GM12878 (cell line): ENCODE results near the gene HTR1D. TPM values are rescaled to one million over a fixed set of nuclear protein-coding genes. Genes with fewer than 3 reads are reported as not detected.

ENCODE experiments used
- ATAC-seq: fragments of 200-7000 bp; cut with Tn5 transposase; 3 replicates; pipeline ENCODE4 v1.9.1; 2020; ENCODE audit warnings: mild to moderate bottlenecking, moderate library complexity
- BruUV-seq: library from RNA; stranded (reverse); fragments of 400-500 nt; replicated peaks from 2 replicates; lab custom pipeline; 2021; lab: Mats Ljungman, UMichigan
- CTCF ChIA-PET: fragments of 300-600 bp; sonication (Branson Sonifier 250); formaldehyde crosslinking; extraction: SDS; loops from one replicate; lab custom pipeline; 2021; ENCODE audit warnings: inconsistent platforms; lab: Yijun Ruan, JAX
- POLR2A ChIA-PET: fragments of 350-600 bp; formaldehyde crosslinking; extraction: SDS; loops from one replicate; lab custom pipeline; 2021; ENCODE audit warnings: inconsistent platforms; lab: Charles Lee
- RAD21 ChIA-PET: fragments of 300-600 bp; sonication (Branson Sonifier 250); formaldehyde crosslinking; loops from one replicate; lab custom pipeline; 2023; ENCODE audit warnings: antibody characterized with exemption; ENCODE audit not compliant: unreplicated experiment; lab: Charles Lee
- SMC1A ChIA-PET: fragments of 300-600 bp; sonication (Branson Sonifier 250); formaldehyde crosslinking; loops from one replicate; lab custom pipeline; 2023; ENCODE audit not compliant: unreplicated experiment, uncharacterized antibody; lab: Charles Lee
- DNase-seq: peaks from one replicate; pipeline ENCODE4 v3.0.0-alpha.2; 2011; ENCODE audit warnings: low read depth, low spot score
- FAIRE-seq: peaks from 3 replicates; lab custom pipeline; 2011; peaks lifted over from hg19 to GRCh38; lab: Jason Lieb, UNC
- H2AFZ ChIP-seq: 2 replicates; pipeline ENCODE4 v1.6.0; 2011; ENCODE audit warnings: low read depth, low read length, control low read depth; ENCODE audit not compliant: control insufficient read depth
- H3K27ac ChIP-seq: 2 replicates; pipeline ENCODE4 v1.5.1; 2011; ENCODE audit warnings: control low read depth; ENCODE audit not compliant: control insufficient read depth, insufficient read depth
- H3K27me3 ChIP-seq, 2 experiments: replicated peaks in 1 of 2; 2 replicates each; pipeline versions ENCODE4 v1.6.0 to v1.6.1; 2011; ENCODE audit warnings: low read length in 1 of 2; ENCODE audit not compliant: control insufficient read depth in 2 of 2, insufficient read depth in 2 of 2
- H3K36me3 ChIP-seq, 2 experiments: 2 replicates each; pipeline ENCODE4 v1.5.1; 2011; ENCODE audit warnings: low read length in 1 of 2; ENCODE audit not compliant: control insufficient read depth in 2 of 2, insufficient read depth in 2 of 2
- H3K4me1 ChIP-seq: 2 replicates; pipeline ENCODE4 v1.6.1; 2011; ENCODE audit warnings: mild to moderate bottlenecking, low read length, moderate library complexity, mixed read lengths; ENCODE audit not compliant: control insufficient read depth, insufficient read depth
- H3K4me2 ChIP-seq: 2 replicates; pipeline ENCODE4 v1.6.0; 2011; ENCODE audit warnings: control low read depth; ENCODE audit not compliant: control insufficient read depth, insufficient read depth
- H3K4me3 ChIP-seq: fragments of 200-600 bp; sonication (generic); 2 replicates; pipeline ENCODE4 v1.5.1; 2016
- H3K79me2 ChIP-seq: 2 replicates; pipeline ENCODE4 v1.6.0; 2011; ENCODE audit warnings: low read length; ENCODE audit not compliant: control insufficient read depth, insufficient read depth
- H3K9ac ChIP-seq: 2 replicates; pipeline ENCODE4 v1.8.0; 2011; ENCODE audit warnings: low read length, control low read depth, mixed read lengths; ENCODE audit not compliant: control insufficient read depth, insufficient read depth
- H3K9me3 ChIP-seq: replicated peaks from 3 replicates; pipeline ENCODE4 v1.5.1; 2011; ENCODE audit warnings: mild to moderate bottlenecking, low read length; ENCODE audit not compliant: control insufficient read depth, insufficient read depth
- H4K20me1 ChIP-seq: 2 replicates; pipeline ENCODE4 v1.6.0; 2011; ENCODE audit not compliant: control insufficient read depth, insufficient read depth
- BCL11A ChIP-seq: IDR thresholded peaks from 2 replicates; pipeline ENCODE4 v1.6.1; 2011; ENCODE audit warnings: low read depth, low read length
- CREB1 ChIP-seq: IDR thresholded peaks from 2 replicates; pipeline ENCODE4 v1.6.1; 2012; ENCODE audit warnings: low read depth, mild to moderate bottlenecking, inconsistent platforms
- ELK1 ChIP-seq: IDR thresholded peaks from 2 replicates; pipeline ENCODE4 v1.6.1; 2012; ENCODE audit warnings: low read depth, low read length, improper control_type of control experiment
- HSF1 ChIP-seq: fragments of 150-350 bp; IDR thresholded peaks from 2 replicates; pipeline ENCODE4 v1.6.1; 2014; ENCODE audit warnings: mild to moderate bottlenecking, low read depth, low read length
- NFXL1 ChIP-seq: fragments of 450-650 bp; IDR thresholded peaks from 2 replicates; pipeline ENCODE4 v1.6.1; 2017; ENCODE audit warnings: antibody characterized with exemption, mild to moderate bottlenecking, borderline replicate concordance
- NFYA ChIP-seq: IDR thresholded peaks from 2 replicates; pipeline ENCODE4 v1.6.1; 2011; ENCODE audit warnings: low read depth, mild to moderate bottlenecking, low read length, improper control_type of control experiment, borderline replicate concordance
- NR2F1 ChIP-seq: fragments of 450-650 bp; conservative IDR thresholded peaks from 2 replicates; pipeline ENCODE4 v1.6.1; 2017; ENCODE audit warnings: mild to moderate bottlenecking
- PKNOX1 ChIP-seq: fragments of 450-650 bp; IDR thresholded peaks from 2 replicates; pipeline ENCODE4 v1.6.1; 2016; ENCODE audit warnings: mild to moderate bottlenecking
- RELB ChIP-seq: fragments of 450-650 bp; IDR thresholded peaks from 2 replicates; pipeline ENCODE4 v1.6.1; 2017; ENCODE audit warnings: low read depth, mild to moderate bottlenecking, moderate library complexity
- SMAD5 ChIP-seq: IDR thresholded peaks from 2 replicates; pipeline ENCODE4 v1.6.1; 2016; ENCODE audit warnings: antibody characterized with exemption, low read depth
- SREBF2 ChIP-seq: IDR thresholded peaks from 2 replicates; pipeline ENCODE4 v1.6.1; 2012; ENCODE audit warnings: mild to moderate bottlenecking, low read length
- TARDBP ChIP-seq: IDR thresholded peaks from 2 replicates; pipeline ENCODE4 v1.6.1; 2016; ENCODE audit warnings: borderline replicate concordance
- ZNF622 ChIP-seq: fragments of 450-650 bp; IDR thresholded peaks from 2 replicates; pipeline ENCODE4 v1.6.1; 2017; ENCODE audit warnings: mild to moderate bottlenecking, inconsistent platforms
- WGBS: methylation state at CpG from one replicate; pipeline ENCODE4 v1.1.6; 2016; ENCODE audit warnings: low lambda C conversion rate; ENCODE audit not compliant: insufficient replicate concordance, insufficient coverage; ENCODE audit errors: missing lambda C conversion rate; 5-methylcytosine and 5-hydroxymethylcytosine counted together
- in situ Hi-C: fragments of 300-500 bp; cut with MboI; formaldehyde crosslinking; loops from 9 replicates; pipeline ENCODE4 v1.14.3; 2018; ENCODE audit warnings: mixed read lengths
- intact Hi-C: fragments of 100-400 bp; cut with micrococcal nuclease; formaldehyde crosslinking; loops from one replicate; pipeline ENCODE4 v1.14.2; 2022; ENCODE audit not compliant: unreplicated experiment
- polyA plus RNA-seq, 11 experiments: library from polyadenylated mRNA; depleted of rRNA in 4 of 11; unstranded in 6 of 11; stranded (reverse) in 5 of 11; fragments of >200 nt; fragmentation: Nextera tagmentation in 4 of 11; fragmentation: Illumina TruSeq in 1 of 11; extraction: Ambion mirVana in 4 of 11; extraction: Trizol in 1 of 11; gene quantifications; 1 replicate in 1 of 11; 2 replicates in 10 of 11; pipeline versions ENCODE4 v1.2.1 to v1.2.3, GENCODE V29; 2011 to 2016; ENCODE audit warnings: inconsistent platforms in 2 of 11, missing spikeins in 2 of 11, low read depth in 1 of 11
- total RNA-seq, 4 experiments: library from RNA; depleted of rRNA in 3 of 4; stranded (reverse); fragments of >200 nt in 3 of 4; fragmentation: Illumina TruSeq in 1 of 4; extraction: Trizol in 1 of 4; gene quantifications; 2 replicates each; pipeline versions ENCODE4 v1.2.1 to v1.2.3, GENCODE V29; 2013 to 2021
- TF ChIP-seq, protein P1 (sequence below): IDR thresholded peaks from 2 replicates; pipeline ENCODE4 v1.6.1; 2012; ENCODE audit warnings: low read length, inconsistent platforms
- TF ChIP-seq, protein P2 (sequence below): IDR thresholded peaks from 2 replicates; pipeline ENCODE4 v1.6.1; 2011; ENCODE audit warnings: low read depth, mild to moderate bottlenecking, low read length, moderate library complexity, borderline replicate concordance; ENCODE audit errors: extremely low read depth

Gene HTR1D
- total and polyA plus RNA-seq, 10 of the 15 experiments (the other 5 are each of a cell fraction or from before 2014, with no cell fraction given), result 0.07 TPM; not detected in 9

DNA sequence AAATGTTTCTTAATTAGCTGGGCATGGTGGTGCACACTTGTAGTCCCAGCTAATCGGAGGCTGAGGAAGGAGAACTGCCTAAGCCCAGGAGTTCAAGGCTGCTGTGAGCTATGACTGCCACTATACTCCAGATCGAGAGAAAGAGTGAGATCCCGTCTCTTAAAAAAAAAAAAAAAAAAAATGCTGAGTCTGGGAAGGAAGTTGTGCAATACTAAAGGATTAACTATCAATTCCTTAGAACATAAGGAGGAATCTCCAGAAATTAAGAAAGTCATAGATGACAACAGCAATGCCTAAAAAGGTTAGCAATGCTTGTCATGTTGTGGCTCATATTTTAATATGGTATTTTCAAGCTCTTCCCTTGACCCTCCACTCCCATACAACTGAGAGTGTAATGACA, 53.9 kb downstream of the HTR1D start:
- POLR2A ChIA-PET, result interaction anchor here (0.6 to 0.7 kb wide), 2 partner anchors 60 to 819 kb away, joined by 5 read pairs; no protein-coding TSS in a partner anchor
- RAD21 ChIA-PET, result interaction anchor here (0.6 to 1.4 kb wide), 4 partner anchors 15 to 368 kb away, joined by 3 to 7 read pairs (median 6); partner anchors contain the start of gene E2F2
- H3K9ac ChIP-seq, result no peak overlapping the region
- BruUV-seq, result no TSS peak
- H3K79me2 ChIP-seq, result peaks cover 37% of the 10 kb centered on the region
- ATAC-seq (no peak), FAIRE-seq (no peak), DNase-seq (no peak)
- CTCF ChIA-PET, result interaction anchor here (0.6 to 1.6 kb wide), 5 partner anchors 15 to 77 kb away, joined by 3 to 11 read pairs (median 3); no protein-coding TSS in a partner anchor
- H3K27me3 ChIP-seq, result no peaks in the 10 kb centered on the region
- H2AFZ ChIP-seq, result no peak overlapping the region
- 96% methylated on average over 3 of the region's 3 CpGs for WGBS
- H4K20me1 ChIP-seq, result no peaks in the 10 kb centered on the region
- no peak overlapping the region for H3K27ac ChIP-seq
- H3K36me3 ChIP-seq, result no peaks in the 10 kb centered on the region
- H3K9me3 ChIP-seq, result no peaks in the 10 kb centered on the region
- no peak overlapping the region for H3K4me3 ChIP-seq
- intact Hi-C loops, result no loop called here
- SMC1A ChIA-PET, result interaction anchor here (1.0 to 8.2 kb wide), 7 partner anchors 8 to 63 kb away, joined by 3 to 65 read pairs (median 6); no protein-coding TSS in a partner anchor
- in situ Hi-C loops, result no loop called here
- no peak for TF ChIP-seq ELK1
- TF ChIP-seq NR2F1, result no peak
- TF ChIP-seq, protein P1, sequence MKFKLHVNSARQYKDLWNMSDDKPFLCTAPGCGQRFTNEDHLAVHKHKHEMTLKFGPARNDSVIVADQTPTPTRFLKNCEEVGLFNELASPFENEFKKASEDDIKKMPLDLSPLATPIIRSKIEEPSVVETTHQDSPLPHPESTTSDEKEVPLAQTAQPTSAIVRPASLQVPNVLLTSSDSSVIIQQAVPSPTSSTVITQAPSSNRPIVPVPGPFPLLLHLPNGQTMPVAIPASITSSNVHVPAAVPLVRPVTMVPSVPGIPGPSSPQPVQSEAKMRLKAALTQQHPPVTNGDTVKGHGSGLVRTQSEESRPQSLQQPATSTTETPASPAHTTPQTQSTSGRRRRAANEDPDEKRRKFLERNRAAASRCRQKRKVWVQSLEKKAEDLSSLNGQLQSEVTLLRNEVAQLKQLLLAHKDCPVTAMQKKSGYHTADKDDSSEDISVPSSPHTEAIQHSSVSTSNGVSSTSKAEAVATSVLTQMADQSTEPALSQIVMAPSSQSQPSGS, result no peak
- TF ChIP-seq ZNF622, result no peak
- TF ChIP-seq SMAD5, result no peak
- TF ChIP-seq SREBF2, result no peak
- TF ChIP-seq HSF1, result no peak
- TF ChIP-seq BCL11A, result no peak
- TF ChIP-seq, protein P2, sequence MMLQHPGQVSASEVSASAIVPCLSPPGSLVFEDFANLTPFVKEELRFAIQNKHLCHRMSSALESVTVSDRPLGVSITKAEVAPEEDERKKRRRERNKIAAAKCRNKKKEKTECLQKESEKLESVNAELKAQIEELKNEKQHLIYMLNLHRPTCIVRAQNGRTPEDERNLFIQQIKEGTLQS, result no peak
- no peak for TF ChIP-seq TARDBP
- no peak for TF ChIP-seq NFXL1
- no peak for TF ChIP-seq PKNOX1
- no peak for TF ChIP-seq CREB1
- no peak for TF ChIP-seq NFYA
- no peak for TF ChIP-seq RELB
- no peaks in the 10 kb centered on the region for H3K4me1 ChIP-seq
- H3K4me2 ChIP-seq, result no peak overlapping the region
